NCI-H82 (cell line): Measurements from ENCODE around the gene ERICH3.

Experiments
- DNase-seq: peaks from one replicate; lab custom pipeline; 2025; lab: John Stamatoyannopoulos, UW

ERICH3 gene

GRCh38 chr1:74587888-74588287 lies 85.7 kb downstream of the ERICH3 start:
- no peak for DNase-seq

GRCh38 chr1:74586253-74586897 lies 87.2 kb downstream of the ERICH3 start:
- no peak for DNase-seq

GRCh38 chr1:74584185-74584584 lies 89.4 kb downstream of the ERICH3 start:
- DNase-seq, result no peak

GRCh38 chr1:74583397-74583796 lies 90.2 kb downstream of the ERICH3 start:
- DNase-seq, result no peak

- no peak for DNase-seq
Observed at GRCh38 chr1:74579425-74579824, 94.2 kb downstream of the ERICH3 start.

GRCh38 chr1:74578101-74578500 lies 95.5 kb downstream of the ERICH3 start:
- no peak for DNase-seq

GRCh38 chr1:74571891-74572290 lies 101.7 kb downstream of the ERICH3 start:
- no peak for DNase-seq

GRCh38 chr1:74571493-74571800 lies 102.1 kb downstream of the ERICH3 start:
- DNase-seq, result no peak

GRCh38 chr1:74570797-74571492 lies 102.6 kb downstream of the ERICH3 start:
- DNase-seq, result peak; percentile 91

- no peak for DNase-seq
Observed at GRCh38 chr1:74549932-74550331, 123.7 kb downstream of the ERICH3 start.

- DNase-seq, result no peak
Observed at GRCh38 chr1:74548961-74549750, 124.4 kb downstream of the ERICH3 start.

- no peak for DNase-seq
Observed at GRCh38 chr1:74545821-74546220, 127.8 kb downstream of the ERICH3 start.

GRCh38 chr1:74534241-74534640 lies 139.4 kb downstream of the ERICH3 start:
- DNase-seq, result no peak

GRCh38 chr1:74531796-74532195 lies 141.8 kb downstream of the ERICH3 start:
- no peak for DNase-seq

GRCh38 chr1:74530892-74531291 lies 142.7 kb downstream of the ERICH3 start:
- DNase-seq, result no peak

- DNase-seq, result no peak
Observed at GRCh38 chr1:74528123-74528522, 145.5 kb downstream of the ERICH3 start.

GRCh38 chr1:74526708-74527107 lies 146.9 kb downstream of the ERICH3 start:
- DNase-seq, result no peak

- DNase-seq, result no peak
Observed at GRCh38 chr1:74523873-74524480, 149.6 kb downstream of the ERICH3 start.

- DNase-seq, result no peak
Observed at GRCh38 chr1:74522148-74522547, 151.4 kb downstream of the ERICH3 start.
